ENCODE results near the gene TRAPPC10.

The TRAPPC10 gene

DNA sequence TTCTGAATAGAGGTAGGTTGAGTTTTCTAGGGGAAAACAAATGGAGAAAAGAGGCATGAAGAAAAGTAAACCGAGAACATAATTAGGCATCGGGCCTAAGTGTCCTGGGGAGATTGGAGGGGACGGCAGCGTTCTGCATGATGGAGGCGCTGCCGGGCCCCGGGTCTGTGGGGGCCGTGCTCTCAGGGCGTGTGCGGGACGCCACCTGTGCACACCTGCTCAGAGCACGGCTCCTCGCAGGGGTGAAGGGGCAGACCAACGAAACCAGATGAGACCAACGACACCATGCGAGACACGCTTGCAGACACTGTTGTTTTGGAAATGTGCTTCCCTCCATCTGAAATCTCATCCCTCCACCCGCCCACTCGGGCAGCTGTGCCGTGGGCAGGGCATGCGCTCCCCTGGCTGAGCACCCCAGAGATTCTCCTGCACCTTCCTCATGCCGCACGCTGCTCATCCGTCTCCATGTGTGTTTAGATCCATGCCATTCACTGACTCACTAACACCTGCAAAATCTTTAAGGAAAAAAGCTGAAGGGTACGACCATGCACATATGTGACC, 28.2 kb upstream of the TRAPPC10 start:
- no peak for DNase-seq

DNA sequence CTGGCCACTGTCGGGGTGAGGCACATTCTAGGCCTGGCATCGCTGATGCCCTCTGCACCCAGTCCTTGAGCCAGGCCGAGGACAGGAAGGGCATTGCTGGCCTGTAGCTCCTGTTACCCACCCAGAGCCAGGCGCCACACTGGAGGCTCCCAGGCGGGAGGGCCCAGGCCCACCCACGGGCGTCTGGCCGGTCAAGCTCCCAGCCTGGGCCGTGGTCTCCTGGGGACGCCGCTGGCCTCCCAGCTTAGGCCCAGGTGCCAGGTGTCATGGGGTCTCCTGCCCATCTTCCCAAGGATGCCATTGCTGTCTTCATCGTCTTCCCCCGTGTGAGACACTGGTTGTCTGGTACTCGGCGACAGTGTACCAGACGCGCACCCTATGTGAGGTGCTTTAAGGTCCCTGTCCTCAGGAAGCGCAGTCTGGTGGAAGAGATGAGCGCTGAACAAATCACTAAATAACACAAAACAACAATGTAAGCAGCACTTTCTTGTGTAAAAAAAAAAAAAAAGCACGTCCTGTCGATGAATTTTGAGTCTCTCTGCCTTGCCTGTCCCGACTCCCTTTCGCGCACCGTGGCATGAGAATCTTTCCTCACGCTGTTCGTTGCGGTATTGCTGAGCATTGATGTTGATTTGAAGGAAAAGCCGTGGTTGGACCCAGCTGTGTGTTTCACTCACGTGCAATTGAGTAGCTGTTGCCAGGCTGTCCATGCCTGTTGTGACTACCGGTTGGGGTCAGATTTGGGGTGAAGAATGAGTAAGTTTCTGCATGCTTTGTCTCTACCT, 27.0 kb upstream of the TRAPPC10 start:
- DNase-seq, result peak; percentile 12

DNA sequence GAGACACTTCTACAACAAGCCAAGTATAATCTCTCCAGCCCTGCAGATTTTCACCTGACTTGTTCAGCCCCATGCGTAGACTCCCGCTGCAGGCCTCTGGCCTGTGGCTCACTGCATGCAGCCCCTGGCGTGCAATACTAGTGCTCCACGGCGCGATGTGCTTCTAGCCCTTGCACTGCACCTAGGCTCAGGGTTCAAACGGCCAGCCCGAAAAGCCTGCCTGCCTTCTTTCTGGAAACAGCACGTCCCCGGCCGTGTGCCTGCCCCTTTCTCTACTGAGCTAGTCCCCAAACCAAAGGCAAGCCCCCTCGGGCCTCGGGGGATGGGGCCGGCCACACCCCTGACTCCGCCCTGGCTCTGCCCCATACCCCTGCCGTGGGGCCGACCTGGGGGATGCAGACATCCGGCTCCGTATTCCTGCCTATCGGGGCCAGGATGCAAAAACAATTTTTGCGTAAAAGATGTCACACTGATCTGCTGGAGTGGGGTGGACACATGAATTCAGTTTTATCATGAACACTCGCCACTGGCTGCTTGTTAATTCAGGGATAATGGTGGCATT, 26.3 kb upstream of the TRAPPC10 start:
- DNase-seq, result peak; percentile 15

DNA sequence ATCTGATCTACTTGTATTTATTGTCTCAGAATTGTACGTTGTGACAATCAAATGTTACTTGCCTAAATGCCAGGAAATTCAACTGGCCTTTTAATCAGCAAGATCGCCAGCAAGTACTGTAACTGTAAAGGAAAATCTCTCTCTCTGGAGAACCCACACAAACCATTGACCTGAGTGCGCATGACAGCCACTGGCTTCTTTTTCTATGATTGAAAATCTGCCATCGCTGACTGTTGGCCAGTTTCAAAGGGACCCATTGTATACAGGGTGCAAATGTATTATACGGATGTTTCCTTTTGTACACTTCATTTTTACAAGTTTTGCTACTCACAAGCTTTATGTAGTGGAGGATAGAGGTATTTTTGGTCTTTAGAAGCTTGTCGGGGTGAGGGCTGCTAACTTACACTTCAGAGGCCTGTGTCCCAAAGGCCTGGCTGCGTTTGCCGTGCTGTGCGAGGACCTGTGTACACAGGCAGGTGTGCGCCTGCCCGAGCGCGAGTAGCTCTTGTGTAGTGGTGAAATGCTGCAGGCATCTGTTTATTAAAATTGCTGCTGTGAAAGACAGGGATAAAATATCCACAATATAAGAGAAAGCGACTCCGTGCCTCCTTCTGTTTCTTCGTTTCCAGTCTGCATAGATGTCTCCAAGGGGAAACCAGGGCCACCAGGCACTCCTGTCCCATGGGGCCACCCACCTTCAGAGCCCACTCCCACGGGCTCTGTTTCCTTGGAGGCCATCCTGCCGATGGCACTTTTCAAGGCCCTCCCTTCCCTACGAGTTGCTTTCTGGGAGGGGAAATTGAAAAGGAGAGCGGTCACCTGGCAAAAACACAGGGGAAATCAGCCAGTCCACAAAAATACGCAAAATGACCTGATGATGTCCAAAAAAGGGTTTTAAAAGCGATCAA, 25.3 kb upstream of the TRAPPC10 start:
- no peak for DNase-seq

DNA sequence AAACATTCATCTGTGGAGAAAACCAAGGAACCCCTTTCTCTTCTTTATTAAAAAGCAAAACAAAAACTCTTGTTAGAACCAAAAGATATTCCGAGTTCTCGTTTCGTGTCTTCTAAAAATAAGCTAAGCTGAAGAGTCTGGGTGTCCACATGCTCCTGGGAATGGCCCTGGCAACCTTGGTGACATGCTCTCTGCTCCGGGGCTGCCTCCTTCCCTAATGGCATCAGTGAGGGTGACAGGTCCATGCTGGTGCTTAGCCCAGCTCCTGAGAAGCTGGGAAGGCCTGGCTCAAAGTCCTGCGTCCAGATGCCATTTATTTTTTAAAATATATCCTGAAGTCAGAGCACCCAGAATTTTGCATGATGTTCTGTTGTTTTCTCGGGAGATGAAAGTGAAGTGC, 24.6 kb upstream of the TRAPPC10 start:
- no peak for DNase-seq

DNA sequence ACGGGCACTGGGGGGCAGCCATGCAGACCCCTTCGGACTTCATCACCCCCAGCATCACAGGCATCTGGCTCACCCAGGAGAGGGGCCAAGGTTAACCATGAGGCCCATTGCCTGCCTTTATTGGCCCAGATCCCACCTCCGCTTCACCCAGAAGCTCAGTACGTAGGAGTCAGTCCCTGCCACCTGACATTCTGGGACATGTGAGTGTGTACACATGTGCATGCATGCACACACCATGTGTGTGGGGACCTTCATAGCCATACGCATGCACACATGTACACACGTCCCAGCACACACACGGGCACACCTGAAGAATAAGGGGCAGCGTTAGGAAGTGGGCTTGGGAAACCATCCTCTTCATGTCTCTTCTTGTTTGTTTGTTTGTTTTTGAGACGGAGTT, 24.1 kb upstream of the TRAPPC10 start:
- DNase-seq, result no peak

DNA sequence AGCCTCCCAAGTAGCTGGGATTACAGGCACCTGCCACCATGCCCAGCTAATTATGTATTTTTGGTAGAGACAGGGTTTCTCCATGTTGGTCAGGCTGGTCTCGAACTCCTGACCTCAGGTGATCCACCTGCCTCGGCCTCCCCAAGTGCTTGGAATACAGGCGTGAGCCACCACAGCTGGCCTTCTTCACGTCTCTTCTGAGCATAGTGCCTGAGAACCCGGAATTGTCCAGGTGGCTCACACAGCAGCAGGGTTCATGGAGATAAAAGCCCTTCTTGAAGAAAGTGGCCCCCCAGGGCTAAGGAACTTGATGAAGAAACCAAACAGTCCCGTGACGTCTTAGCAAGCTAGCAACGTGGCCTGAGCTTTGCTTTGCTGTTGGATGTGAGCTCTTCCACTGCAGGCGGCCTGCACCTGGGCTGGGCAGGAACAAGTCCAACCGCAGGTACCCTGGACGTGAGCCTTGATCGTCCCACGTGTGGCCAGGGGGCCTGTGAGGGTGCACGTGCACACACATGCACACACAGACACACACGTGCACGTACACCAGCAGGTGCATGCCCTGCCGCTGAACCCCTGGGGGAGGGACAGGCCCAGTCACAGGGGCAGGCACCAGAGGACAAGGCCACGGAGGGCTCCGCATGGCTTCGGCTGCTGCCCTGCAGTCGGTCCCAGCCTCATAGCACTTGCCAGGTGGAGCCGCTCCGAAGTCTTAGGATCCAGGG, 23.4 kb upstream of the TRAPPC10 start:
- no peak for DNase-seq

DNA sequence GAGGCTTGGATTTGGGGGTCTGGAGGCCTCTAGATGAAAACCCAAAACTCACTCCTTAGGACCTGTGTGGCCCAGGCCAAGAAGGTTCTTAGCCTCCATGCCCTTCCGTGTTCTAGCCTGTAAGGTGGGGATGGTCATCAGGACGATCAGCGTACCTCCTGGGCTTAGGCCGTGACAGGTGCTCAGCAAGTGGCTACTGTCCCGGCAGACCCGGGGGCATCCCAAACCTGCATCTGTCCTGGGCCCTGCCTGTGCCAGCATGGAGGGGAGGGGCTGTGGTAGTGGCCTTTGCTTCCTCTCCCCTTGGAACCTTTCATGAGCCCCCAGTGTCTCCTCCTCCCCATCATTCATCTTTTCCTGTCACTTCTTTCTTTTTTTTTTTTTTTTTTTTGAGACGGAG, 22.7 kb upstream of the TRAPPC10 start:
- DNase-seq, result no peak

DNA sequence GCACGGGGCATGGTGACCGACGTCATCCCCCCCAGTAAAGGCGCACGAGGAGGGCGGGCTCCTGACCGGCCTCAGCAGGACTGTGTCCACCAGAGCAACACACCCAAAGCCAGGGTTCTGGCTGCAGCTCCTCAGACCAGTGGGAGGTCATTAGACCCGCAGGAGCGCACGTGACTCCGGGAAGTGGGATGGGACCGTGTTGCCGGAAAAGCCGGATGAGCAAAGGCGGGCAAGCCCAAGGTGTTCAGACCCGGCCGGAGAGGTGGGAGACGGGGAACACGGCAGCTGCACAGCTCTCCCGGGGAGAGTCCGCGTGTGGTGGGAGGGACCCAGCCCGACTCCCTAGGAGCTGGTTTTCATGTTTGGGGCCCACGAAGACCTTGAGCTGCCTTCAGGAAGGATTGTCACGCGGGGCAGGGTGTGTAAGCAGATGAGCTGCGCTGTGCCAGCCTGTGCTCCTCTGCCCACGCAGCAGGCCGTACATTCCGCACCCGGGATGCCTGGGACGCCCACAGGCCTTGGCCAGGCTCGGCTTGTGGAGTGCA, 20.6 kb upstream of the TRAPPC10 start:
- no peak for DNase-seq

DNA sequence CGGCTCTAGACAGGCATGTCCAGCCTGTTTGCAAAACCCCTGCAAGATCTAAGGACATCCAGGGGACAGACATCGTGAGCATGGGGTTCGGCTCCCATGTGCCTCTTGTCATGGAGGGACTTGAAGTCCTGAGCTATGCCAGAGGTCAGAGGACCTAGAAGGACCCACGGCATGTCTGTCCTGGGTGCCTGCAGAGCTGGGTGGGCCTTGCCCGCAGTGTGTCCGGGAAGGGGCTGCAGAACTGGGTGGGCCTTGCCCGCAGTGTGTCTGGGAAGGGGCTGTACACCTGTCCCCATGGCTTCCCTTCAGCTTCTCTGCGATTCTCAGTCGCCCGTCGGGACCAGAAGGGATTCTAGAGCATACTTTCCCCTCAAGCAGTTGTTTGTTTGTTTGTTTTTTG, 20.0 kb upstream of the TRAPPC10 start:
- no peak for DNase-seq

DNA sequence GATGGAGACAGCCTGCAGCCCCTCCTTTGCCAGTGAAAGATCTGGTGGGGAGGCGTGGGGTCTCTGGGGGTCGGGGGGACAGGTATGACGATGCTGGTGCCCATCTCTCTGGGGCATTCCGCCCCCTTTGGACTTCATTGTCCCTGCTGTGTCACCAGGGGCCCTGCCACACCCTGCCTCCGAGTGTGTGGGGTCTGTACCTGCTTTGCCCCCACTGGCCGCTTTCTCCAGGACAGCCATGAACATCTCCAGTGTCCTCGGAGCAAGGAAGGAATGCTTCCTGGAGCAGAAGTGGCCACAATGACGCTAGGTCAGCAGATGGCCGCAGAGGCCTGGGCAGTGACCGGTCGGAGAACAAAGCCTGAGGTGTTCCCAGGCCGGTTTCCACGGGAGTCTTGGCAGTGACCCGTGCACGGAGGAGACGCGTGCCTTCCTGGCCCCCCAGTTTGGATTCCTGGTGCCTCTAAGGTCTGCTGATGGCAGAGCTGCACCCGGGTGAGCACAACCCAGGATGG, 18.6 kb upstream of the TRAPPC10 start:
- DNase-seq, result no peak

DNA sequence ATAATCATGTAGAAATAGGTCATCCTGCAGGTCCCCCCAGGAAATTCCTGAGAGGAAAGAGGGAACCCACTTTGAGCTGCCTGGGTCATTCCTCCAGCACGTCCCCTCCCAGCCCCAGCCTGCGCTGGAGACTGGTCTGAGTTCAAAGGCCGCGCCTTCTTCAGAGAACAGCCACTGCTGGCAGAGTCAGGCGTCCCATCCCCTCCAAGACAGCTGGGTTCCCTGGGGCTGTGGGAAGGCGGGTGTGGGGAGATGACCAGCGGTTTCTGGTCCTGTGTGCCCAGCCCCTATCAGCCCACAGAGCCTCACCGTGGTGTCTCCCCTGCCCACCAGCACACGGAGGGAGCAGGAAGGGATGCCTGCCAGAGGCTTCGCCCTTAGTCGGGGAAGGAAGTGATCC, 18.0 kb upstream of the TRAPPC10 start:
- no peak for DNase-seq

DNA sequence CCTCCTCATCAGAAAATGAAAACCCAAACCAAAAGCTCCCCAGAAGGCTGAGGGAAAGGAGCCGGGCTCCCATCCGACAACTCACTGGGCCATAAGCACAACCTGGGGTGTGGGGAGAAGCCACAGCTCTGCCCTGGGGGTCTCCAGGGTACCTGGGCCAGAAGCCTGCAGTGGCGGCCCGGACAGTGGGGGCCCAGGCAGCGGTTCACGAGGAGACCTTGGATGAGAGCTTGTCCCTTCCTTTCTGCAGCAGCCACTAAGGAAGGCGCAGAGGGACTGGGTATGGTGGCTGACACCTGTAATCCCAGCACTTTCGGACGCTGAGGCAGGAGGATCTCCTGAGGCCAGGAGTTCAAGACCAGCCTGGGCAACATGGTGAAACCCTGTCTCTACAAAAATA, 17.5 kb upstream of the TRAPPC10 start:
- DNase-seq, result no peak

DNA sequence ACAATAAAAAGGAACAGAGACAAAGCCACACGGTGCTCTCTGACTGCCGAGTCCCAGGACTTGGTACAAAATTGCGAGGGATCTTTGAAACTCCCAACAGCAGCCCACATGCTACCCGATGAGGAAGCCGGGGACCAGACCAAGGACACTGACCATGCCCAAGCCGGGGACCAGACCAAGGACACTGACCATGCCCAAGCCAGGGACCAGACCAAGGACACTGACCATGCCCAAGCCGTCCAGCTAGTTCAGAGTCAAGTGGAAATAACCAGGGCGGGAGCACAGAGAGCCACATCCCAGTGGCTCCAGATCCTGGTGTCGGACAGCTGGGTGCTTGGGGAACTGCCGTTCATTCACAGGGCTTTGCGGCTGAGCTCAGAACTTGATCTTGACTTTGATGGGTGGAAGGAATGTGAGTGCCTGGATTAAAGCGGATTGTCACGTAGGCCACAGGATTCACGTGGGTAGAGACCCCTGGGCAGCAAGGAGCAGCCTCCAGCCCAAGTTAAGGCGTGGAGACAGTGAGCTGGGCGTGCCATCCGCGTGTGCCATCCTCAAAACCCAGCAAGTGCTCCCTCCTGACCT, 16.5 kb upstream of the TRAPPC10 start:
- no peak for DNase-seq

DNA sequence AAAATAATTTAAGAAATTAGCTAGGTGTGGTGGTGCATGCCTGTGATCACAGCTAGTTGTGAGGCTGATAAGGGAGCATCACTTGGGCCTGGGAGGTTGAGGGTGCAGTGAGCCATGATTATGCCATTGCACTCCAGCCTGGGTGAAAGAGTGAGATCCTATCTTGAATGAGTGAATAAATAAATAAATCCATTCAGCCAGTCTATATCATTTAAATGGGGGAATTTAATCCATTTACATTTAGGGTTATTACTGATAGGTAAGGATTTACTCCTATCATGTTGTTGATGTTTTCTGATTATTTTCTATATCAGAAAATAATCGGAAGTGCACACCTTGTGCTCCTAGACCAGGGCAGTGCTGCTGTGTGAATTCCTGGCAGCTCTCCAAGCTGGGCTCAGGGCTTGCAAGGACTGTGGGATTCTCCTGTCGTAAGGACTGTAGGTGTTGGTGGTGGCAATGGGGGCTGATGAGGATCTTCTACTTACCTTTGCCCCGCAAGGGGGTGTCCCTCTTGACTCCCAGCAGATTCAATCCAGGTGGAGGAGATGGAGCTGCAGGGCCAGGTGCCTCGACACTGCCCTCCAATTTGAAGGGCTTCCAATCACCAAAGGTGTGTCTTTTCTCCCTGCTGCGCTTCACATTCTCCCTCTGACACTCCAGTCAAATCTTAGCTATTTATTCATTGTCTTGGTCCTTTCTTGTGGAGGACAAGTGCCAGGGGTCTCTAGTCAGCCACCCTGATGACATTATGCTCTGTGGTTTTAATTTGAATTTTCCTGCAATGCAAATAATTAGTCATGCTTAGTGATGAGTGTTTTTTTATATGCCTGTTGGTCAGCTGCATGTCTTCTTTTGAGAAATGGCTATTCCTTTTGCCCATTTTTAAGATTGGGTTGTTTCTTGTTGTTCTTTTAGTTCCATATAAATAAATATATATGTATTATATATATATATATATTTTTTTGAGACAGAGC, 14.1 kb upstream of the TRAPPC10 start:
- DNase-seq, result no peak

DNA sequence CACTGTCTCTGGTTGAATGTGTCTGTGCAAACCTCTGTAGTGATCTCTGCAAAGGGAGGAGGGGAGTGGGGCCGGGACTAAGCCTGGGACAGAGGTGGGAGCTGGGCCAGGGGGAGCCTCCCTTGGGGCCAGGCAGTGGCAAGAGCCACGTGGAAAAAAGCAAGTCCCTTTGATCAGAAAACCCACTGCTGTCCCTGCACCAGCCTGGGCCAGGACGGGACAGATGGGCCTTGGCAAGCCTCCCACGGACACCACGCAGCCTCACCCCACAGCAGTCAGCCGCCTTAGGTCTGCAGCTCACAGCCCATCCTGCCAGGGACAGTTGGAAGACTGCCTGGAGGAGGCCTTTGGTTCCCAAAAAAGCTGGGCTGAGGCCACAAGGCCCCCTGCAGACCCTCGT, 11.7 kb upstream of the TRAPPC10 start:
- no peak for DNase-seq

DNA sequence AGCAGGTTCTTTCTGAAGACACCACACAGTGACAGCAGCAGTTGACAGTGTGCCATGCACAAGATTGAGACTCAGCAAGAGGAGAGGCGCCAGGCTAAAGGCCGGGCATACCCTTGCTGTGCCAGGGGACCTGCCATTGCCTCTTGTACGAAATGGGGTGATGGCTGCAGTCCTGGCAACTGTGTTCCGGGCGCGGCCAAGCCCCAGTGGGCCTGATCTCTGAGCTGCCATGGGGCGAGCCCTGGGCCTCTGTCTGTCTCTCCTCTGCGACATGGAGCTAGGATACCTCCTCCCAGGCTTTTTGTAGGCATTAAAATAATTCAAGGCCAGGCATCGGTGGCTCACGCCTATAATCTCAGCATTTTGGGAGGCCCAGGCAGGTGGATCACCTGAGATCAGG, 9.6 kb upstream of the TRAPPC10 start:
- no peak for DNase-seq

DNA sequence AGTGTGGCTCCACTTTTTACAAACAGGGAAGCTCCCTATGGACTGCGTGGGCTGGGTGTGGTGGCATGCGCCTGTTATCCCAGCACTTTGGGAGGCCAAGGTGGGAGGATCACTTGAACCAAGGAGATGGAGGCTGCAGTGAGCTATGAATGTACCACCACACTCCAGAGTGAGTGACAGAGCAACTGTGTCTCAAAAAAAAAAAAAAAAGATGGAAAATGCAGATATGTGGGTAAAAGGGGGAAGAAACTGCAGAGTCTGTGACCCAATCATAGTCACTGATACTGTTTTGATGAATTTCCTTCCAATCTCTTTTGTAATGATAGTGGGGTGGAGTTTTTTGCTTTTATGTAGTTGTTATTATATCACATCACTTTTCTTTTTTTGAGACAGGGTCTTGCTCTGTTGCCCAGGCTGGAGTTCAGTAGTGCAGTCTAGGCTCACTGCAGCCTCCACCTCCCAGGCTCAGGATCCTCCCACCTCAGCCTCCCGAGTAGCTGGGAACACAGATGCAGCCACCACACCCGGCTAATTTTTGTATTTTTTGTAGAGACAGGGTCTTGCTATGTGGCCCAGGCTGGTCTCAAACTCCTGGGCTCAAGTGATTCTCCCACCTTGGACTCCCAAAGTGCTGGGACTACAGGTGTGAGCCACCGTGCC, 8.7 kb upstream of the TRAPPC10 start:
- DNase-seq, result peak; percentile 48

DNA sequence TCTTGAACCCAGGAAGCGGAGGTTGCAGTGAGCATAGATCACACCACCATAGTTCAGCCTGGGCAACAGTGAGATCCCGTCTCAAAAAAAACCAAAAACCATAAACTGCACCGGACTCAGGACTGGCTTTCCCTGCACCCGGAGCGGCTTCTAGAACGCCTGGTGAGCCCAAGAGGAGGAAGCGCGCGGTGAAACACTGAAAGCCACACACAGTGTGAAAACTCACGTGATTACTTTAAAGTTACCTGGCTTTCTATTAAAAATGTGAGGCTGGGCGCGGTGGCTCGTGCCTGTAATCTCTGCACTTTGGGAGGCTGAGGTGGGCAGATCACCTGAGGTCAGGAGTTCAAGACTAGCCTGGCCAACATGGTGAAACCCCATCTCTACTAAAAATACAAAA, 7.0 kb upstream of the TRAPPC10 start:
- no peak for DNase-seq

DNA sequence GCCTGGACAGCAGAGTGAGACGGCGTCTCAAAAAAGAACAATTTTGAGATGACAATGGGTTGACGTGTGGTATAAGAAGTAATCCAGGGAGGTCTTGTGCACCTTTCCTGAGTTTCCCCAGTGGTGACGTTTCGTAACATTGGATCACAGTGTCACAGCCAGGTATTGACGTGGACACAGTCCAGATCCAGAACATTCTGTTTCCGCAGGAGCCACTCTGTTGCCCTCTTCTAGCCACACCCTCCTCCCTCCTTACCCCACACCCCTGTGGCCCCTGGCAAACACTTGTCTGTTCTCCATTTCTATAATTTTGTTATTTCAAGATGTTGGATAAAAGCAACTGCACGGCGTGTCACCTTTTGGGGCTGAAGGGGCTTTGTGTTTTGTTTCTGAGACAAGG, 6.5 kb upstream of the TRAPPC10 start:
- DNase-seq, result no peak
